Keratinocyte (primary cell): Measurements from ENCODE around the gene XG. TPM values are rescaled to one million over a fixed set of nuclear protein-coding genes. Genes with fewer than 3 reads are reported as not detected.

Source experiments
- DNase-seq: peaks from one replicate; pipeline ENCODE4 v3.0.0-alpha.2; 2011; ENCODE audit warnings: low read depth, missing footprints, low spot score
- FAIRE-seq: peaks from 2 replicates; lab custom pipeline; 2011; peaks lifted over from hg19 to GRCh38; lab: Jason Lieb, UNC
- H2AFZ ChIP-seq: 2 replicates; pipeline ENCODE4 v1.6.0; 2012; ENCODE audit warnings: low read length, control low read depth, inconsistent platforms; ENCODE audit not compliant: control insufficient read depth
- H3K27ac ChIP-seq: 2 replicates; pipeline ENCODE4 v1.5.1; 2011; ENCODE audit warnings: low read length; ENCODE audit not compliant: control insufficient read depth, insufficient read depth
- H3K27me3 ChIP-seq: 3 replicates; pipeline ENCODE4 v1.6.0; 2011; ENCODE audit warnings: low read length; ENCODE audit not compliant: control insufficient read depth, insufficient read depth; ENCODE audit errors: extremely low read depth
- H3K36me3 ChIP-seq, 2 experiments: 2 replicates in 1 of 2; 3 replicates in 1 of 2; pipeline ENCODE4 v1.5.1; 2011; ENCODE audit warnings: low read length in 2 of 2, mild to moderate bottlenecking in 1 of 2; ENCODE audit not compliant: control insufficient read depth in 2 of 2, insufficient read depth in 2 of 2; ENCODE audit errors: extremely low read depth in 1 of 2
- H3K4me1 ChIP-seq: 3 replicates; pipeline ENCODE4 v1.5.1; 2011; ENCODE audit warnings: low read length; ENCODE audit not compliant: control insufficient read depth, insufficient read depth; ENCODE audit errors: extremely low read depth
- H3K4me2 ChIP-seq: 3 replicates; pipeline ENCODE4 v1.6.0; 2011; ENCODE audit warnings: low read depth, low read length; ENCODE audit not compliant: control insufficient read depth, insufficient read depth; ENCODE audit errors: extremely low read depth
- H3K4me3 ChIP-seq, 3 experiments: fragments of 200-600 bp in 1 of 3; sonication (generic) in 1 of 3; 2 replicates in 2 of 3; 3 replicates in 1 of 3; pipeline ENCODE4 v1.5.1; 2011 to 2016; ENCODE audit warnings: low read length in 3 of 3, mild to moderate bottlenecking in 3 of 3, control low read depth in 2 of 3, inconsistent platforms in 1 of 3, low read depth in 1 of 3, mixed read lengths in 1 of 3, mixed run types in 1 of 3, moderate library complexity in 1 of 3; ENCODE audit not compliant: control insufficient read depth in 2 of 3, insufficient read depth in 2 of 3; ENCODE audit errors: extremely low read depth in 1 of 3
- H3K79me2 ChIP-seq: 2 replicates; pipeline ENCODE4 v1.6.0; 2012; ENCODE audit warnings: low read length; ENCODE audit not compliant: control insufficient read depth, insufficient read depth
- H3K9ac ChIP-seq: 3 replicates; pipeline ENCODE4 v1.6.0; 2011; ENCODE audit warnings: low read length; ENCODE audit not compliant: control insufficient read depth, insufficient read depth; ENCODE audit errors: extremely low read depth
- H3K9me1 ChIP-seq: 3 replicates; pipeline ENCODE4 v1.6.0; 2011; ENCODE audit warnings: low read length; ENCODE audit not compliant: control insufficient read depth, insufficient read depth; ENCODE audit errors: extremely low read depth
- H3K9me3 ChIP-seq: 2 replicates; pipeline ENCODE4 v1.5.1; 2012; ENCODE audit warnings: low read depth, low read length; ENCODE audit not compliant: control insufficient read depth
- H4K20me1 ChIP-seq: 3 replicates; pipeline ENCODE4 v1.6.0; 2011; ENCODE audit warnings: low read length; ENCODE audit not compliant: control insufficient read depth, insufficient read depth; ENCODE audit errors: extremely low read depth
- CTCF ChIP-seq, 3 experiments: IDR thresholded peaks in 1 of 3; conservative IDR thresholded peaks in 1 of 3; optimal IDR thresholded peaks in 1 of 3; 2 replicates in 2 of 3; 3 replicates in 1 of 3; pipeline versions ENCODE3 to v1.5.1; 2011; ENCODE audit warnings: low read length in 3 of 3, mild to moderate bottlenecking in 3 of 3, moderate library complexity in 2 of 3, control low read depth in 1 of 3, inconsistent platforms in 1 of 3; ENCODE audit not compliant: insufficient read depth in 2 of 3; ENCODE audit errors: extremely low read depth in 1 of 3
- EZH2 ChIP-seq: IDR thresholded peaks from one replicate; pipeline ENCODE4 v1.6.1; 2012; ENCODE audit warnings: inconsistent platforms, mild to moderate bottlenecking, low read length, moderate library complexity
- dilution Hi-C: fragments of 300-500 bp; cut with MboI; formaldehyde crosslinking; loops from one replicate; pipeline ENCODE4 v1.7.0; 2020; ENCODE audit warnings: low sequenced_read_pairs; ENCODE audit not compliant: extremely low pct_ligation_motif_present
- polyA plus RNA-seq, 5 experiments: library from polyadenylated mRNA; depleted of rRNA in 3 of 5; stranded (reverse) in 3 of 5; stranded (forward) in 1 of 5; unstranded in 1 of 5; fragments of >200 nt; gene quantifications; 1 replicate in 1 of 5; 2 replicates in 3 of 5; 3 replicates in 1 of 5; pipeline versions ENCODE4 v1.2.1 to v1.2.3, GENCODE V29; 2011 to 2012; ENCODE audit warnings: missing spikeins in 2 of 5, low read depth in 1 of 5, low replicate concordance in 1 of 5

The XG gene
- polyA plus RNA-seq, 1 donor (not counting 4 experiments of a cell fraction or from before 2014, with no cell fraction given) = 70.9 TPM

GRCh38 chrX:2735270-2735669, 16.6 kb upstream of the XG start:
- Histone ChIP-seq H3K27ac (no peak overlapping the region), H3K4me2 (no peak overlapping the region), H3K9me1 (no peaks in the 10 kb centered on the region), H3K79me2 (no peaks in the 10 kb centered on the region), H3K36me3 (peaks cover 9 to 19% of the 10 kb centered on the region in 2 experiments), H2AFZ (no peak overlapping the region), H3K27me3 (no peaks in the 10 kb centered on the region), H3K9me3 (no peaks in the 10 kb centered on the region), H3K9ac (no peak overlapping the region), H3K4me1 (no peaks in the 10 kb centered on the region), H4K20me1 (no peaks in the 10 kb centered on the region), H3K4me3 (no peak overlapping the region)
- DNase-seq (no peak), FAIRE-seq (no peak)
- TF ChIP-seq CTCF (optimal IDR thresholded peaks at IDR 0.05 in 1 of 3, IDR thresholded peaks at IDR 0.05 in 1 of 3, conservative IDR thresholded peaks at IDR 0.05 in 1 of 3; ENCODE audit: extremely low read depth in 1 of 3, insufficient read depth in 2 of 3, low read length in 3 of 3) (no peak), EZH2 (no peak)
- dilution Hi-C loops = no loop called here

GRCh38 chrX:2740672-2741071, 11.2 kb upstream of the XG start:
- Histone ChIP-seq H3K36me3 (peaks cover 4 to 6% of the 10 kb centered on the region in 2 experiments), H3K9me1 (no peaks in the 10 kb centered on the region), H3K79me2 (no peaks in the 10 kb centered on the region), H3K4me1 (no peaks in the 10 kb centered on the region), H2AFZ (no peak overlapping the region), H3K27me3 (no peaks in the 10 kb centered on the region), H3K27ac (no peak overlapping the region), H3K9me3 (no peaks in the 10 kb centered on the region), H3K4me3 (no peak overlapping the region), H3K4me2 (no peak overlapping the region), H3K9ac (no peak overlapping the region), H4K20me1 (no peaks in the 10 kb centered on the region)
- dilution Hi-C loops = no loop called here
- FAIRE-seq = no peak
- no peak for TF ChIP-seq EZH2
- TF ChIP-seq CTCF (optimal IDR thresholded peaks at IDR 0.05 in 1 of 3, IDR thresholded peaks at IDR 0.05 in 1 of 3, conservative IDR thresholded peaks at IDR 0.05 in 1 of 3; ENCODE audit: extremely low read depth in 1 of 3, insufficient read depth in 2 of 3, low read length in 3 of 3) = no peak
- no peak for DNase-seq
